ENCODE results near the gene RING1. TPM values are rescaled to one million over a fixed set of nuclear protein-coding genes. Genes with fewer than 3 reads are reported as not detected.

The RING1 gene
- 40.4 TPM for total RNA-seq

GRCh38 chr6:33208091-33208967, at the start of gene RING1:
TSS of gene RING1 (plus strand) at chr6:33208500. CDS start at chr6:33208823, 323 bp downstream.
- DNase-seq (ENCODE audit: low read depth in 2 of 3, low spot score in 2 of 3) = peak; percentile 79 to 84 (median 80)

GRCh38 chr6:33160096-33160495, 48.2 kb upstream of the RING1 start:
- DNase-seq (ENCODE audit: low read depth in 2 of 3, low spot score in 2 of 3) = no peak

GRCh38 chr6:33160728-33161344, 47.5 kb upstream of the RING1 start:
- peak in 2 of 3 donors; percentile 26 to 42 for DNase-seq (ENCODE audit: low read depth in 2 of 3, low spot score in 2 of 3)

GRCh38 chr6:33161354-33162331, 46.7 kb upstream of the RING1 start:
- DNase-seq (ENCODE audit: low read depth in 2 of 3, low spot score in 2 of 3) = peak; percentile 63 to 77 (median 70)

- no peak for DNase-seq (ENCODE audit: low read depth in 2 of 3, low spot score in 2 of 3)
Observed at GRCh38 chr6:33163540-33163939, 44.8 kb upstream of the RING1 start.

GRCh38 chr6:33164176-33164575, 44.1 kb upstream of the RING1 start:
- DNase-seq (ENCODE audit: low read depth in 2 of 3, low spot score in 2 of 3) = no peak

- DNase-seq (ENCODE audit: low read depth in 2 of 3, low spot score in 2 of 3) = no peak
Observed at GRCh38 chr6:33164665-33165373, 43.5 kb upstream of the RING1 start.

- DNase-seq (ENCODE audit: low read depth in 2 of 3, low spot score in 2 of 3) = no peak
Observed at GRCh38 chr6:33165581-33166258, 42.6 kb upstream of the RING1 start.

GRCh38 chr6:33166363-33166762, 41.9 kb upstream of the RING1 start:
- DNase-seq (ENCODE audit: low read depth in 2 of 3, low spot score in 2 of 3) = no peak

- no peak for DNase-seq (ENCODE audit: low read depth in 2 of 3, low spot score in 2 of 3)
Observed at GRCh38 chr6:33166811-33167210, 41.5 kb upstream of the RING1 start.

GRCh38 chr6:33167374-33168283, 40.7 kb upstream of the RING1 start:
- DNase-seq (ENCODE audit: low read depth in 2 of 3, low spot score in 2 of 3) = no peak

GRCh38 chr6:33168284-33168601, 40.1 kb upstream of the RING1 start:
- DNase-seq (ENCODE audit: low read depth in 2 of 3, low spot score in 2 of 3) = no peak

- no peak for DNase-seq (ENCODE audit: low read depth in 2 of 3, low spot score in 2 of 3)
Observed at GRCh38 chr6:33168639-33169038, 39.7 kb upstream of the RING1 start.

GRCh38 chr6:33169291-33170175, 38.8 kb upstream of the RING1 start:
- DNase-seq (ENCODE audit: low read depth in 2 of 3, low spot score in 2 of 3) = no peak

GRCh38 chr6:33170176-33171015, 37.9 kb upstream of the RING1 start:
- DNase-seq (ENCODE audit: low read depth in 2 of 3, low spot score in 2 of 3) = no peak

- no peak for DNase-seq (ENCODE audit: low read depth in 2 of 3, low spot score in 2 of 3)
Observed at GRCh38 chr6:33171016-33171879, 37.1 kb upstream of the RING1 start.
